Hematopoietic multipotent progenitor cell (in vitro differentiated cells): ENCODE measurements around the gene WDR33. TPM values are rescaled to one million over a fixed set of nuclear protein-coding genes. Genes with fewer than 3 reads are reported as not detected.
"Not testable (repeated sequence)": the region's sequence is repeated elsewhere in the genome, so short reads cannot be mapped to it uniquely, and the experiment has no call there.

Experiments used
- DNase-seq, 3 donors: peaks; one replicate each; pipeline ENCODE4 v3.0.0-alpha.2; 2011 to 2015; ENCODE audit warnings: low read depth in 2 of 3, low spot score in 2 of 3
- total RNA-seq: library from RNA; depleted of rRNA; stranded (reverse); fragments of >200 nt; gene quantifications from one replicate; pipeline ENCODE4 v1.2.3, GENCODE V29; 2012

WDR33 gene
- total RNA-seq, 1 donor, result 26.9 TPM

GRCh38 chr2:127811397-127812321, 688 bp upstream of the WDR33 start:
- DNase-seq, result peak in 1 of 3 donors; percentile 65

DNA sequence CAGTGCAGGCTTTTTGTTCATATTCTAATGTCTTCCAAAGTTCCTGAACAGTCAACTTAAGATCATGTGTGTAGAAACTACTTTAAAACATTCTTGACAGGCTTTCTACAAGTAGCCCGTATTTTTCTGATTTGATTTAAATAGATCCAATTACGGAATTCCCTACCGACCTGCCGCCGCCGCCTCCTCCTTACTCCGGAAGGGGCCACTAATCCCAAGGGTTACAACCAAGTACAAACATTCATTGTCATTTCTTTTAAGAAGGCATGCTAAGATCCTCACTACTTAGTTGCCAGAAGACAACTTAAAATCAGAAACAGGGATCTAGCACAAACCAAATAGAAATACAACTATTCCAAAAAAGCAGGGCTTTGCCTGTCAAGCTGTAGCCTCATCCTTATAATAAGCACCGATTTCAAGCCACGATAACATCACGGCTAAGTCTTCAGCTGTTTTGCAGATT, 784 bp downstream of the WDR33 start:
- DNase-seq, result no peak

DNA sequence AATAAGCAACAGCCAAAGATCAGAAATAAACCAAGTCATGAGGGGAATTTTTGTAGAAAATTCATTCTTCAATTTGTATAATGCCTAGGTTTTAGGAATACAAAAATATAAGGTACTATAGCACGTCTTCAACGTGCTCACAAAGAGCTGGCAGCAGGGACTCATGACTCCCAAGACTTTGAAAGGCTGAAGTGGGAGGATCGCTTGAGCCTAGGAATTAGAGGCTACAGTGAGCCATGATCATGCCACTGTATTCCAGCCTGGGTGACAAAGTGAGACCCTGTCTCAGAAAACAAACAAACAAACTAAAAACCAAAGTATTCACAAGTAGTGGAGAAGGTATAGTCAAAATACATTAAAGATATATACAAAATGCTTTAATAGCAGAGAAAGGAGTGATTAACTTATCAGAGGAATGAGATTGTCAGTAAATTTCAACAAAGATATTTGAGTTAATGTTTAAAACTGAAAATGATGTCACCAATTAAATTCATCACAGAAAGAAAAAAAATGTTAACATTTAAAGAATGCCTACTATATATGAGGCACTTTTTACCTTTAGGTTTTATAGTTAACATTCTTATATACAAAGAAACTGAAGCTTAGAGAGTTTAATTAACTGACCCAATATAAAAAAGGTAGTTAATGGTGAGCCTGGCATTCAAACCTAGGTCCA, 3.2 kb downstream of the WDR33 start:
- no peak for DNase-seq

GRCh38 chr2:127806860-127807259, 4.1 kb downstream of the WDR33 start:
- DNase-seq, result not testable (repeated sequence)

DNA sequence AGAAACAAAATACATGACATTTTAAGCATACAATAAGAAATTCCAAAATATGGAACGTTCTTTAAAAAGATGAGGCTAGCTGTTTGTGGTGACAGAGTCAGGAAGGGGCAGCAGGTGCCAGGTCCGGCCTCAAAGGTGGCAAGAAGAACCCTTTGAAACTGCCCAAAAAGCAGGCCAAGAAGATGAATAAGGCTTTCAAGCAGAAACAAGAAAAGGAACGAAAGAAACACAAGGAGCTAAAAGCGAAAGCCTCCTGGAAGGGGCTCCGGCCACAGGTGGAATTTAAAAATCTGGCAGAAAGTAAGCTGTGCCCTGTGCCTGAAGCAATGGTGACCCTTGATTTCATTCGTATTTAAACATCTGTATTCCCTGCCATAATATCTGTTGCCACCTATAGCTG, 5.5 kb downstream of the WDR33 start:
- no peak for DNase-seq

- DNase-seq, result no peak
These were observed 11.0 kb downstream of the WDR33 start for GRCh38 chr2:127799926-127800325.

DNA sequence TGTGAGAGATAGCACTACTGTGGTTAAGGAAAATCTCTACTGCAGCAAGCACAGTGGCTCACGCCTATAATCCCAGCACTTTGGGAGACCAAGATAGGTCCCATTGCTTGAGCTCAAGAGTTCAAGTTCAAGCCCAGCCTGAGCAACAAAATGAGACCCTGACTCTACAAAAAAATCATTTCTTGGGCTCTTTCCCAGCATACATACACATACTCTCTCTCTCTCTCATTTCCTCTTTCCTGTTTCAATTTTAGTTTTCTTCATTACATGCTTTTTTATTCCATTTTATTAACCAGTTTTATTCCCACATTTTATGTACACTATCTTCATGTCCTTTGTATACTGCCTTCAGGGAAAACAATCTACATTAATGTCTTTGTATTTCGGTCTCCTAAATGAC, 14.6 kb downstream of the WDR33 start:
- DNase-seq, result no peak

DNA sequence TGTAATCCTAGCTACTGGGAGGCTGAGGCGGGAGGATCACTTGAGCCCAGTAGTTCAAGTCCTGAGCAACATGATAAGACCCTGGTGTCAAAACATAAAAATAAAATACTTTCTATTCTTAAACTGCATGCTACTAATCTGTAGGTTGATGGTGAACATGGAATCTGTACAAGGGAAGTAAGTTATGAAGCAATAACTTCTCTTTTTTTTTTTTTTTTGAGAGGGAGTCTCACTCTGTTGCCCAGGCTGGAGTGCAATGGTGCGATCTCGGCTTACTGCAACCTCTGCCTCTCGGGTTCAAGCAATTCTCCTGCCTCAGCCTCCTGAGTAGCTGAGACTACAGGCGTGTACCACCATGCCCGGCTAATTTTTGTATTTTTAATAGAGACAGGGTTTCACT, 16.1 kb downstream of the WDR33 start:
- not testable (repeated sequence) for DNase-seq

DNA sequence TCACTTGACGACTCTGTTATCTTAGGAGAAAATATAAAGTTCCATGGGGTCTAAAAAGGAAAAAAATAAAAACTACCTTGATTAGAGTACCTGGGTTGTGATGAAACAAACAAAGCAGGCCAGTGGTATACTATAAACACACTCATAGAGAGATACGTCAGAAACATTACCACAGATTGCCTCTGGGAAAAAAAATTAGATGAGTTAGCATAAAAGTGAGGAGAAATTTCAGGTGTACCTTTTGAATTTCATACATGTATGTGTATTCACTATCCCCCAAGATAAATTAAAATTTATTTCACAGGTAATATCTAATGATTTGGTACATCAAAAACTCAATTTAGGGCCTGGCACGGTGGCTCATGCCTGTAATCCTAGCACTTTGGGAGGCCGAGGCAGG, 18.2 kb downstream of the WDR33 start:
- no peak for DNase-seq

DNA sequence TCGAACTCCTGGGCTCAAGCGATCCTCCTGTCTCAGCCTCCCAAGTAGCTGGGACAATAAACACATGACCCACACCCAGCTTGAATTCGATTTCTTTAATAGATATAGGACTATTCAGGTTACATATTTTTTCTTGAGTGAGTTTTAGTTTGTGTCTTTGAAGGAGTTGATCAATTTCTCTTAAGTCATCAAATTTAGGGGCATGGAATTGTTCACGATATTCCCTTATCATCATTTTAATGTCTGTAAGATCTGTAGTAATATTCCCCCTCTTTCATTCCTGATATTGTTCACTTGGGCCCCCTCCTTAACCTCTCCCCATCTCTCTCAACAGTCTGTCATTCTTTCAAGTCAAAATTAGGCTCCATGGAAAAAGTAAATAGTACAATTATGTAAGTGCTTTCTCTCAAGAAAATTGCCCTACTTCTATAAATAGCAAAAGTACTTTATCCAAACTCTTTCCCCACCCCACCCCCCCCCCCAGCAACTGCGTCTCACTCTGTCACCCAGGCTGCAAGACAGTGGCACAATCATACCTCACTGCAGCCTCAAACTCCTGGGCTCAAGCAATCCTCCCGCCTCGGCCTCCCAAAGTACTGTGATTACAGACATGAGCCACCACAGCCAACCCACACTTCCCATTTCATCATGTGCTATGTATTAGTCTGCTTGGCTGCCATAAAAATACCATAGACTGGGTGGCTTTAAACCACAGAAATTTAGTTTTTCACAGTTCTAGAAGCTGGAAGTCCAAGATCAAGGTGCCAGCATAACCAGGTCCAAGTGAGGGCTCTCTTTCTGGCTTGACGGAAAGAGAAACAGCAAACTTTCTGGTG, 20.1 kb downstream of the WDR33 start:
- DNase-seq, result no peak

DNA sequence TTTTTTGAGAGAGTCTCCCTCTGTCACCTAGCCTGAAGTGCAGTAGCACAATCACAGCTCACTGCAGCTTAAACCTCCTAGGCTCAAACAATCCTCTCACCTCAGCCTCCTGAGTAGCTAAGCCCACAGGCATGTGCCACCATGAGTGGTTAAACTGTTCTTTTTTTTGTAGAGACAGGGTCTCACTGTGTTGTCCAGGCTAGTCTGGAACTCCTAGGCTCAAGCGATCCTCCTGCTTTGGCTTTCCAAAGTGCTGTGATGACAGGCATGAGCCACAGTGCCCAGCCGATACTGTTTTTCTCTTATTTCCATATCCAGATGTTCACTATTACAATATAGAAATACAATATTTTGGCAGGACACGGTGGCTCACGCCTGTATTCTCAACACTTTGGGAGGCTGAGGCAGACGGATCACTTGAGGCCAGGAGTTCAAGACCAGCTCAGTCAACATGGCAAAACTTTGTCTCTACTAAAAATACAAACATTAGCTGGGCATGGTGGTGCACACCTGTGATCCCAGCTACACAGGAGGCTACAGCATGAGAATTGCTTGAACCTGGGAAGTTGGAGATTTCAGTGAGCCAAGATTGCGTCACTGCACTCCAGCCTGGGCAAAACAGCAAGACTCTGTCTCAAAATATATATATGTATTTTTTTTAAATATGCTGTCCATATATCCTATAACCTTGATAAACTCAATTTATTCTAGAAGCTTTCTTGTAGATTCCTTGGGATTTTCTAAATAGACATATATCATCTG, 24.7 kb downstream of the WDR33 start:
- no peak for DNase-seq

DNA sequence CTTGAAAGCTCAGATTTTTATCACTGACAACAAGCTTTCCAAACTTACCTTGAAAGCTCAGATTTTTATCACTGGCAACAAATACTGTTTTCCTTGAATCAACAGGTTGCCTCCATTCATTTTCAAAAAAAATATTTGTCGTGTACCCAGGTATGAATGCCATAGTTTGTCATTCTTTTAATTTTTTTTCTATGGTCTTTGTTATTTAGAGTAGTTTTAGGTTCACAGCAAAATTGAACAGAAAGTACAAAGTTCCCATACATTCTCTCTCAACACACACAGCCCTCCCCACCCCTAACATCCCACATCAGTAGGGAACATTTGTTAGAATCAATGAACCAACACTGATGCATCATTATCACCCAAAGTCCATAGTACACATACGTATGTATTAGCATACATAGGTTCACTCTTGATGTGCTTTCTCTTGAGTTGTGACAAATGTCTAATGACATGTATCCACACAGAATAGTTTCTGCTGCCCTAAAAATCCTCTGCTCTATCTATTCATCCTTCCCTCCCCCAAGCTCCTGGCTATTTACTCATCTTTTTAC, 25.9 kb downstream of the WDR33 start:
- no peak for DNase-seq

- peak in 2 of 3 donors; percentile 5 to 11 for DNase-seq
These were observed 27.9 kb downstream of the WDR33 start for GRCh38 chr2:127783101-127783500.

GRCh38 chr2:127778850-127779249, 32.1 kb downstream of the WDR33 start:
- no peak for DNase-seq

DNA sequence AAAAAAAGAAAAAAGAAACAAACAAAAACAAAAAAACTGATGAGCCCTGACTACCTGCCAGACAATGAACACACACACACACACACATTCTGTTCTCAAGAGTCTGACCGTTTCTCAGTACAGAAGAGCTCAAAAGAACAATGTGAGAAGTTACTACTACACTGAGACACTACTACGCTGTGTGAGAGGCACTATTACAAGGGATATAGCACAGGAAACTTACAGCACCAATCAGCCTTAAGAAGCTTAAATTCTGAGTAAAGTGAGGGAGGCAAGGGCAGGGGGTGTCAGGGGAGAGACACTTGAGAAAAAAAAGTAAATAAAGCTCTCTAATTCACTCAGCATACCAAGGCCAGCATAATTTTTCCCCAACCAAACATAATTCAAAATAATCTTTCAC, 32.5 kb downstream of the WDR33 start:
- no peak for DNase-seq

- no peak for DNase-seq
These were observed 34.7 kb downstream of the WDR33 start for GRCh38 chr2:127776122-127776780.

DNA sequence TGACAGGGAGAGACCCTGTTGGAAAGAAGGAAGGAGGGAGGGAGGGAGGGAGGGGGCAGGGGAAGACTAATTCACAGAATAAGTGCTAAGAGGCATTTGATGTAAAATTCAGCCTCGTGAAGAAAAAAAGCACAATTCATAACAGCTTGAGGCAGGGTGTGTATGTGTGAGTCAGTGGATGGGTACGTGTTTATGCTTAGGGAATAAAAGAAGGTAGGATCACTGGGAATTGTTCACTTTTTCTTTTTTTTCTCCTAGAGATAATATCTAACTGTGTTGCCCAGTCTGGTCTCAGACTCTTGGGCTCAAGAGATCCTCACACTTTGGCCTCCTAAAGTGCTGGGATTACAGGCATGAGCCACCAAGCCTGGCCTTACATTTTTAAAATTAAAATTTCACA, 39.2 kb downstream of the WDR33 start:
- no peak for DNase-seq

DNA sequence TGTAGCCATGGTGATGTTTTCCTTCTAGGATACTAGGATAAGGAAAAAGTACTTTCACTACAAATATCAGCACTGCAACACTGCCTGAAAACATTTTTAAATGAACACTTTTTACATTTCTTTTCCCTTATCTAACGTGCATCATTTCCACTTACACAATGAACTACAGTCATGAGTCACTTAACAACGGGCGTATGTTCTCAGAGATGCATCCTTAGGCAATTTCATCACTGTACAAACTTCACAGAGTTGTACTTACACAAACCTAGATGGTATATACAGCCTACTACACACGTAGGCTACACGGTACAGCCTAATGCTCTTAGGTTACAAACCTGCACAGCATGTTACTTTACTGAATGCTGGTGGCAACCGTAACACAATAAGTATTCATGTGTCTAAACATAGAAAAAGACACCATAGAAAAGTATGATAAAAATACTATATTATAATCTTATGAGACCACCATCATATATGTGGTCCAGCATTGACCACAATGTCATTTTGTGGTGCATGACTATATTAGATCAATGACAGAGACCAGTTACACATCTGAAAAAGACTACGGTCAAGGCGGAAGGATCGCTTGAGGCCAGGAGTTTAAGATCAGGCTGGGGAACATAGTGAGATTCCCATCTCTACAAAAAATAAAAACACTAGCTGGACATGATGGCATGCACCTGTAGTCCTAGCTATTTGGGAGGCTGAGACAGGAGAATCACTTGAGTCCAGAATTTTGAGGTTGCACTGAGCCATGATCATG, 39.8 kb downstream of the WDR33 start:
- DNase-seq, result no peak

DNA sequence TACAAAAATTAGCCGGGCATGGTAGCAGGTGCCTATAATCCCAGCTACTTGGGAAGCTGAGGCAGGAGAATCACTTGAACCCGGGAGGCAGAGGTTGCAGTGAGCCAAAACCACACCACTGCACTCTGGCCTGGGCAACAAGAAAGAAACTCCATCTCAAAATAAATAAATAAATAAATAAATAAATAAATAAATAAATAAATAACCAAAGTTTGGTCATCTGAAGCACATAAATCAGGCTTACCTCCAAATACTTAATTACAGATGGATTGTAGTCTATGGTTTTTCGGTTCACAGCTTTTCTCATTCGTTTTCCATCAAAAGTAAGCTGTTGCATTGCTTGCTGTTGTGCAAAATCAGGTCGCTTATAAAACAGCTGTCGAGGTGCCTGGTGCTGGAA, 40.4 kb downstream of the WDR33 start:
- not testable (repeated sequence) for DNase-seq
